Stimulated activated CD4-positive, alpha-beta T cell treated with anti-CD3 and anti-CD28 coated beads, Interleukin-15, amount 100 ng/mL, for 1 hour (primary cell): ENCODE data around the gene FRA10AC1.
A peak's percentile ranks its signal among the peaks of the same experiment; 100 is the strongest.

Experiments
- DNase-seq, 2 donors: peaks; one replicate each; pipeline ENCODE4 v3.0.0-alpha.2; 2020; ENCODE audit warnings: low read depth in 1 of 2, low spot score in 1 of 2

Gene FRA10AC1

GRCh38 chr10:93702210-93703001, at the start of gene FRA10AC1:
TSS of gene FRA10AC1 (minus strand) at chr10:93702592. CDS start at chr10:93700106, 2,486 bp downstream.
- DNase-seq, result peak; percentile 82 to 86

GRCh38 chr10:93751832-93752231, 49.4 kb upstream of the FRA10AC1 start:
- no peak for DNase-seq

GRCh38 chr10:93751124-93751523, 48.7 kb upstream of the FRA10AC1 start:
- no peak for DNase-seq

GRCh38 chr10:93749218-93749799, 46.9 kb upstream of the FRA10AC1 start:
- no peak for DNase-seq

- no peak for DNase-seq
Measured at GRCh38 chr10:93746844-93747284, 44.5 kb upstream of the FRA10AC1 start.

GRCh38 chr10:93745408-93746065, 43.1 kb upstream of the FRA10AC1 start:
- DNase-seq, result no peak

GRCh38 chr10:93742633-93743349, 40.4 kb upstream of the FRA10AC1 start:
- DNase-seq, result no peak

GRCh38 chr10:93741367-93741766, 39.0 kb upstream of the FRA10AC1 start:
- DNase-seq, result no peak

- DNase-seq, result no peak
Measured at GRCh38 chr10:93726024-93726423, 23.6 kb upstream of the FRA10AC1 start.

GRCh38 chr10:93723153-93723552, 20.8 kb upstream of the FRA10AC1 start:
- no peak for DNase-seq

- no peak for DNase-seq
Measured at GRCh38 chr10:93722550-93722949, 20.2 kb upstream of the FRA10AC1 start.

GRCh38 chr10:93719901-93720300, 17.5 kb upstream of the FRA10AC1 start:
- no peak for DNase-seq

- DNase-seq, result no peak
Measured at GRCh38 chr10:93718937-93719725, 16.7 kb upstream of the FRA10AC1 start.

GRCh38 chr10:93716766-93717165, 14.4 kb upstream of the FRA10AC1 start:
- DNase-seq, result no peak

- DNase-seq, result no peak
Measured at GRCh38 chr10:93715345-93715744, 13.0 kb upstream of the FRA10AC1 start.

GRCh38 chr10:93712593-93712992, 10.2 kb upstream of the FRA10AC1 start:
- DNase-seq, result no peak

- no peak for DNase-seq
Measured at GRCh38 chr10:93711891-93712290, 9.5 kb upstream of the FRA10AC1 start.

- DNase-seq, result no peak
Measured at GRCh38 chr10:93710333-93710909, 8.0 kb upstream of the FRA10AC1 start.

GRCh38 chr10:93707623-93708022, 5.2 kb upstream of the FRA10AC1 start:
- DNase-seq, result no peak

GRCh38 chr10:93704451-93704850, 2.1 kb upstream of the FRA10AC1 start:
- no peak for DNase-seq
